HUES48 (cell line): ENCODE data around the gene DIPK1B.
A peak's percentile ranks its signal among the peaks of the same experiment; 100 is the strongest.
"Not testable (repeated sequence)": the region's sequence is repeated elsewhere in the genome, so short reads cannot be mapped to it uniquely, and the experiment has no call there.

Experiments
- H3K27ac ChIP-seq: one replicate; pipeline ENCODE4 v1.7.0; 2013; ENCODE audit warnings: low read depth, low read length, inconsistent platforms
- H3K27me3 ChIP-seq: 2 replicates; pipeline ENCODE4 v1.6.1; 2013; ENCODE audit warnings: mild to moderate bottlenecking, low read length; ENCODE audit not compliant: control insufficient read depth, insufficient read depth
- H3K36me3 ChIP-seq: 2 replicates; pipeline ENCODE4 v1.6.1; 2013; ENCODE audit warnings: low read length; ENCODE audit not compliant: control insufficient read depth, insufficient read depth
- H3K4me1 ChIP-seq: 2 replicates; pipeline ENCODE4 v1.6.1; 2013; ENCODE audit warnings: mild to moderate bottlenecking, low read length; ENCODE audit not compliant: control insufficient read depth, insufficient read depth
- H3K4me3 ChIP-seq: 2 replicates; pipeline ENCODE4 v1.5.1; 2013; ENCODE audit warnings: mild to moderate bottlenecking, low read depth, low read length
- H3K9ac ChIP-seq: 2 replicates; pipeline ENCODE4 v1.6.1; 2013; ENCODE audit warnings: mild to moderate bottlenecking, low read depth, low read length, moderate library complexity
- H3K9me3 ChIP-seq: 2 replicates; pipeline ENCODE4 v1.6.1; 2013; ENCODE audit warnings: low read length; ENCODE audit not compliant: control insufficient read depth, insufficient read depth

DIPK1B gene

DNA sequence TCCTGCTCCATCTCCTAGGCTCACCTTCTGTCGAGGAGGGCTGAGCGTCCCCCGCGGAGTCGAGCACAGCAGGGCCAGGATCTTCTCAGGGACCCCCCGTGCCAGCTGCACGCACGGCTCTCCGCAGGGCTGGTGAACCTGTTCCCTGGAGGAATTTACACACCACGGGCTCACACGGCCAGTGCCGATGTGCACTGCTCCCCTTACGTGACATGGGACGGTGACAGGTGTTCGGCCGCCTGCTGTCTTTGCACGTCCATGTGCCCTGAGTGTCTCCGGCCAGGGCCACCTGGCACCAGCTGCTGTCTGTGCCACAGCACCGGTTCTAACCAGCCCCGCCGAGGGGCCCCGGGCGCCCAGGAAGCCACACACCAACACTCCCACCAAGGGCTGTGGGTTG is 16.4 kb upstream of the DIPK1B start:
- Histone ChIP-seq H3K4me3 (no peak overlapping the region), H3K9ac (no peak overlapping the region), H3K4me1 (peaks cover 4% of the 10 kb centered on the region; the same call in 1 of the 2 replicates), H3K27ac (no peak overlapping the region), H3K36me3 (no peaks in the 10 kb centered on the region), H3K27me3 (no peaks in the 10 kb centered on the region), H3K9me3 (no peaks in the 10 kb centered on the region)

DNA sequence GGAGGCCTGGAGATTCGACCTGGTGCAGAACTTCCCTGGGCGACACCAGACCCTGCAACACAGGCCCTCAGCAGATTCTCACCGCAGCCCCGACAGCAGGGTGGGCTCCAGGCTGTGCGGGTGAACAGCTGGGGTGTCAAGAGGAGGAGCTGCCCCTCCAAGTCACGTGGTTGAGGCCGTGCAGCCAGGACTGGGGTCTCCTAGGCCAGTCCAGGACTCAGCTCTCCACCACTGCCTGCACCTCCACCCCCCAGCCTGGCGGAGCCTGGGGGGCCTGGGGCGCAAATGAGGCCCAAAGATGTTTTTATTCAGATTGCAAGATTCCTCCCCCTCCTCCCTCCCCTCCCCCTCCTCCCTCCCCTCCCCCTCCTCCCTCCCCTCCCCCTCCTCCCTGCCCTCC is 15.9 kb upstream of the DIPK1B start:
- Histone ChIP-seq H3K4me3 (no peak overlapping the region), H3K9me3 (no peaks in the 10 kb centered on the region), H3K36me3 (no peaks in the 10 kb centered on the region), H3K4me1 (peaks cover 6% of the 10 kb centered on the region; the same call in 1 of the 2 replicates), H3K9ac (no peak overlapping the region), H3K27ac (no peak overlapping the region), H3K27me3 (no peaks in the 10 kb centered on the region)

- no peak overlapping the region for H3K27ac ChIP-seq
- no peaks in the 10 kb centered on the region for H3K9me3 ChIP-seq
- no peak overlapping the region for H3K9ac ChIP-seq
- H3K4me3 ChIP-seq = no peak overlapping the region
- H3K36me3 ChIP-seq = no peaks in the 10 kb centered on the region
- H3K27me3 ChIP-seq = no peaks in the 10 kb centered on the region
- peaks cover 3% of the 10 kb centered on the region; the same call in 1 of the 2 replicates for H3K4me1 ChIP-seq
Observed at GRCh38 chr9:136697146-136697820, 15.1 kb upstream of the DIPK1B start.

- Histone ChIP-seq H3K9ac (no peak overlapping the region), H3K27ac (no peak overlapping the region), H3K9me3 (no peaks in the 10 kb centered on the region), H3K4me3 (no peak overlapping the region), H3K36me3 (no peaks in the 10 kb centered on the region), H3K4me1 (peaks cover 3% of the 10 kb centered on the region; the same call in 1 of the 2 replicates), H3K27me3 (no peaks in the 10 kb centered on the region)
Observed at GRCh38 chr9:136697821-136698526, 14.4 kb upstream of the DIPK1B start.

- Histone ChIP-seq H3K4me3 (no peak overlapping the region), H3K4me1 (peaks cover 3% of the 10 kb centered on the region; the same call in 1 of the 2 replicates), H3K9ac (no peak overlapping the region), H3K9me3 (no peaks in the 10 kb centered on the region), H3K36me3 (no peaks in the 10 kb centered on the region), H3K27me3 (no peaks in the 10 kb centered on the region), H3K27ac (peak overlapping the region; percentile 40)
Observed at GRCh38 chr9:136698635-136699246, 13.6 kb upstream of the DIPK1B start.

- Histone ChIP-seq H3K27ac (no peak overlapping the region), H3K4me1 (peaks cover 3% of the 10 kb centered on the region; the same call in 1 of the 2 replicates)
Observed at GRCh38 chr9:136700304-136700703, 12.1 kb upstream of the DIPK1B start.

GRCh38 chr9:136700959-136701667 is 11.3 kb upstream of the DIPK1B start:
- Histone ChIP-seq H3K4me3 (no peak overlapping the region), H3K27ac (no peak overlapping the region), H3K9ac (no peak overlapping the region), H3K27me3 (no peaks in the 10 kb centered on the region), H3K9me3 (no peaks in the 10 kb centered on the region), H3K36me3 (no peaks in the 10 kb centered on the region), H3K4me1 (peaks cover 3% of the 10 kb centered on the region; the same call in 1 of the 2 replicates)

More at GRCh38 chr9:136700304-136700703, 12.1 kb upstream of the DIPK1B start:
- no peaks in the 10 kb centered on the region for H3K36me3 ChIP-seq
- H3K9ac ChIP-seq = no peak overlapping the region
- no peaks in the 10 kb centered on the region for H3K27me3 ChIP-seq
- no peaks in the 10 kb centered on the region for H3K9me3 ChIP-seq
- H3K4me3 ChIP-seq = no peak overlapping the region

DNA sequence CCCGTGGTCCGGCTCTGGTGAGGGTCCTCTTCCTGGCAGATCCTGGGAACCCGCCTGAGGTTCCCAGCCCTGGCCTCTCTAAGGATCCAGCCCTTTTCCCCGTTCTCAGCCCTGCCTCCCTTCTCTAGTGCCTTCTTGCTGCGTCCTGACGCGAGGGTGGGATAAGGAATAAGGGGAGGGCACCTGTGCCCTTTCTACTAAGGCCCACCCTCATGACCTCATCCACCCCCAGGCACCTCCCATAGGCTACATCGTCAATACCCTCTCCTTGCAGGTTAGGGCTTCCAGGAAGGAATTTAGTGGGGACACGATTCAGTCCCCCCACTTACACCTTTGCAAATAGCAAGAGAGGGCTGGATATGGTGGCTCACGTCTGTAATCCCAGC is 10.7 kb upstream of the DIPK1B start:
- Histone ChIP-seq H3K9ac (no peak overlapping the region), H3K27me3 (no peaks in the 10 kb centered on the region), H3K27ac (no peak overlapping the region), H3K4me3 (no peak overlapping the region), H3K9me3 (no peaks in the 10 kb centered on the region), H3K36me3 (no peaks in the 10 kb centered on the region), H3K4me1 (peaks cover 3% of the 10 kb centered on the region; the same call in 1 of the 2 replicates)

DNA sequence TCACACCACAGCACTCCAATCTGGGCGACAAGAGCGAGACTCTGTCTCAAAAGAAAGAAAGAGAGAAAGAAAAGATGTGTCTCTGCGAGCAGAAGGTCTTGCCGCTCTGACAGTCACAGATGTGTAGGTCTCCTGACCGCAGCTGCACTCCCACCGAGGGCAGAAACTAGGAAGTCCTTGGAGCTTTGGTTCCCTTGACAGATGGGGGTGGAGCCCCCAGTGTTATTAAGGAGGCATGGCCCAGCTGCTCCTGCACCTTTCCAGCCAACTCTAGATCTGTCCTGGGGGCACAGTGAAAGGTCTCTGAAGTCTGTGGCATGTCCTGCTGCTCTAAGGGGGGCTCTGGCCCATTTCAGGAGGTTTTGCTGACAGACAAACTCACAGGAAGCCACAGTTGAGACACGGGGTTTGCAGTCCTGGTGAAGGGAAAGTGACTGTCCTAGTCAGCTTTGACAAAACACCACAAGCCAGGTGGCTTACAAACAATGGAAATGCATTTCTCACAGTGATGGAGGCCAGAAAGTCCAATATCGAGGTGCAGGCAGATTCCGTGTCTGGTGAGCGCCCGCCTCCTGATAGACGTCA is 9.0 kb upstream of the DIPK1B start:
- Histone ChIP-seq H3K9me3 (no peaks in the 10 kb centered on the region), H3K27me3 (no peaks in the 10 kb centered on the region), H3K4me1 (peaks cover 3% of the 10 kb centered on the region; the same call in 1 of the 2 replicates), H3K36me3 (no peaks in the 10 kb centered on the region), H3K4me3 (no peak overlapping the region), H3K9ac (no peak overlapping the region), H3K27ac (no peak overlapping the region)

- H3K9me3 ChIP-seq, H3K9ac ChIP-seq, H3K4me3 ChIP-seq, H3K27ac ChIP-seq, H3K27me3 ChIP-seq, H3K36me3 ChIP-seq, H3K4me1 ChIP-seq: not testable (repeated sequence)
Observed at GRCh38 chr9:136704741-136705140, 7.6 kb upstream of the DIPK1B start.
